HS-5 (cell line): ENCODE results near the gene SORL1.
"Not testable (repeated sequence)": the region's sequence is repeated elsewhere in the genome, so short reads cannot be mapped to it uniquely, and the experiment has no call there.

Source experiments
- DNase-seq: peaks from one replicate; pipeline ENCODE4 v3.0.0-alpha.2; 2012; ENCODE audit warnings: low read depth

Gene SORL1

DNA sequence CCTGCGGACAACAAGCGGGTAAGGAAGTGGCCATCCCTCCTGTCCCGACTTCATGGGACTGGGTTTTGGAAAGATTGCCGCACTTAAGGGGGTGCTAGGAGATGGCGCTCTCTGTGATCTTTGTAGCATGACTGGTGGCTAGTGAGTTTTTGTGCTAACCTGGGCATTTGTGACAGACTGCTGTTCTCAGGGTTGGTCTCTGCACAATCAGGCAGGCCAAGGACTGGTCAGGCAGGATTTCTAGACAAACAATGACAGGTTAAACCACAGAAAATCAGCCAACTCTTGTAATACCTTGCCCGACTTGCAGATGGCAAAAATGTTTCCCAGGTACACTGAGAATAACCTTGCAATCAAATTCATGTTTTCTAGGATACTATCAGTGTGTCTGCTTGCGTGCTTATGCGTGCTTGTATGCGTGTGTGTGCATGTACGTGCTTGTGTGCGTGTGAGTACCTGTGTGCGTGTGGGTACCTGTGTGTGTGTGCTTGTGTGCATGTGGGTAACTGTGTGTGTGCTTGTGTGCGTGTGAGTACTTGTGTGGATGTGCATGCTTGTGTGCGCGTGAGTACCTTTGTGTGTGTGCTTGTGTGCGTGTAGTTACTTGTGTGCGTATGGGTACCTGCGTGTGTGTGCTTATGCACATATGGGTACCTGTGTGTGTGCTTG lies 26.2 kb downstream of the SORL1 start:
- DNase-seq: no peak

DNA sequence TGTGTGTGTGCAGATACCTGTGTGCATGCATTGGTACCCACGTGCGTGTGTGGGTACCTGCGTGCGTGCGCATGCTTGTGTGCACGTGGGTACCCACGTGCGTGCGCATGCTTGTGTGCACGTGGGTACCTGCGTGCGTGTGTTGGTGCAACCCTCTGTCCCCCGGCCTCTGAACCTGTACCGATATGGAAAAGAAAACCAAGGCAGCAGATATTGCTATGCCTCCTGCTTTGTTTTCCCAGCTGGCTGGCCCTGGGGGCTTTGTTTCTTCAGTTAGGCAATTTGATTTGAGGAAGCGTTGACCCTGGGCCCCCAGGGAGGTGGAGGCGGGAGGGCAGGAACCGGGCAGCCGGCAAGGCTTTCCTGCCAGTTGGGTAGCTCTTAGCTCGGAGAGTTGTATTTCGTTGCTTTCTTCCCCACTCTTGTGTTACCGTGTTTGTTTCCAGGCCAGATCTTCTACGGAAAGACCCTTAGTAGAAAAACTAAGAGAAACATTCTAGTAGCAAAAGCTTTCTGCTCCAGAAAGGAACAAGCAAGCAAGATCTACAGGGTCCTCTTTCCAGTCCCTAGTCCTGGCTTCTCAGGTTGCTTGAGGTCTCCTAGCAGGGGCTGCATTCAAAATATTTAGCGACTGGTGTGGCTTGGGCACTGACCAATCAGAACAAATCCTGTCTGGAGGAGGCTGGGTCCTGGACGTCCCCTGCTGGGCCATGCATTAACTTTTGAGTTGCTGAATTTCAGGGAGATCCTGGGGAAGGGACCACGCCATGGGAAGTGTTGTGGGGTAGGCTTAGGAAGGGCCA lies 27.0 kb downstream of the SORL1 start:
- DNase-seq: no peak

DNA sequence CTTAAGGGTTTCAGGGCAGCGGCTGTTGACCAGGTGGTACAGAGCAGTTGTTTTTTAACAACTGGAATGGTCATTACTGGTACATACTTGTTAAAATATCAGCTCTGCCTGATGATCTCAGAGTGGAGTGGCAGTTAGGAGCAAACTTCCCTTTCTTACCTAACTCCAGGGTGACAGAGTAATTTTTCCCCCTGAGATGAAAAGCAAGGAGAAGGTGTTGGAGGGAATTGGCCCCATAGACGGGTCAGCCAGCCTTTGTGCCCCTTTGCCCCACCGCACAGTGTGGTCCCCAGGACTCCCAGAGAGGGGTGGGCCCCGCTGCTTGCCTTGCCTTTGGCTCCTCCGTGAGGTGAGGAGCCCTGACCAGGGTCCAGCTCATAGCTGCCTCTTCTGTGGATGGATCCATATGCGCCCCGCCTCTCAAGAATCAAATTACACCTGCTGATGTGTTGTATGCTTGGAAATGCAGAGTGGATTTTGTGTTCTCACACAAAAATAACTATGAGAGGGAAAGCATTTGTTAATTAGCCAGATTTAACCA lies 27.7 kb downstream of the SORL1 start:
- DNase-seq: no peak

DNA sequence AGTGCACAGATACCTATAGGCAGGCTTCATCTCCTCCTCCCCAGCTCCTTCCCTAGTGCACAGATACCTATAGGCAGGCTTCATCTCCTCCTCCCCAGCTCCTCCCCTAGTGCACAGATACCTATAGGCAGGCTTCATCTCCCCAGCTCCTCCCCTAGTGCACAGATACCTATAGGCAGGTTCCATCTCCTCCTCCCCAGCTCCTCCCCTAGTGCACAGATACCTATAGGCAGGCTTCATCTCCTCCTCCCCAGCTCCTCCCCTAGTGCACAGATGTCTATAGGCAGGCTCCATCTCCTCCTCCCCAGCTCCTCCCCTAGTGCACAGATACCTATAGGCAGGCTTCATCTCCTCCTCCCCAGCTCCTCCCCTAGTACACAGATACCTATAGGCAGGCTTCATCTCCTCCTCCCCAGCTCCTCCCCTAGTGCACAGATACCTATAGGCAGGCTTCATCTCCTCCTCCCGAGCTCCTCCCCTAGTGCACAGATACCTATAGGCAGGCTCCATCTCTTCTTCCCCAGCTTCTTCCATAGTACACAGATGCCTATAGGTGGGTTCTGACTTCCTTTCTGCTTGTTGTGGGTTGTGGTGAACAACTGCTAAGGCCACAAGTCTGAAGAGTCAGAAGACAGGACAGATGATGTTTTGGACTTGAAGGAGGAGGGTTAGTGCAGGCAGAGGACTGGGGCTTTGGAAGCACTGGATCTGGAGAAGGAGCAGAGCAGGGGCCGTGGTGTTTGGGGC lies 29.5 kb downstream of the SORL1 start:
- not testable (repeated sequence) for DNase-seq

DNA sequence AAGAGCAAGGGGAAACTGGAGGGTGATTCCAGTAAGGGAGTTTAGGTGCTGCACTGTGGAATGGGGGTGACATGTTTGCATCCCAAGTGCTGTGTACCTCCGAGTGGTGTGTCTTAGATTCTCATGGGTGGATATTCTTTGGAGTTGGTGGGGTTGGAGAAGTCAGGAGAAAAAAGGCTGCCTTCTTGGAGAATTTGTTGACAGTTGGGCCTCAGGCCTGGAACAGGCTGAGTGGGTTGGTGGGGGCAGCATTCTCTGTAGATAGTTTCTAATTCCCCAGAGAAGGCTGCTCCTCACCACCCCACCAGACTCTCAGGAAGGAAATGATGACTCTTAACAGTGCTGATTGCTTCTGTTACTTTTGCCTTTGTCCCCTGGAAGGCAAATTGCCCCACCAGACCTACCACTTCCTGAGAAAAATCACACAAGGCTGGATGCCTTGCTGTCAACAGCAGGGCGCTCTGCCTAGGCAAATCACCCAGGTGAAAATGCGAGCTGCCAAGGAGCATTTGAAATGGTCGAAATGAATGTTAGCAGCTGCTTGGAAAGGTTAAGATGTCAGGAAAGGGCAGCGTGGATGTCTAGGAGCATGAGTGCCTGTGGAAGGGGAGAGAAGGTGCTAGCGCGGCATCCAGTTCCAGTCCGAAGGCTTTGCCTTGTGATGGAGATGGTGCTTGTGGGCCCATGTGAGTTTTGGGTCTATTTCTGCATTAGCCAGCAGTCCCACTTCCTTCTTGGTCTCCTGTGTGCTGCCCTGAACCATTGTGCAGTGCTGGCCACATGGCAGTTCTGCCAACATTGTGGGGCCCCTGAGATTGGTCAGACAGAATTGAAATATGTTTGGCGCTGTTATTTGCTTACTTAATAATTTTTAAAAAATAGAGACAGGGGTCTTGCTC lies 30.4 kb downstream of the SORL1 start:
- no peak for DNase-seq

DNA sequence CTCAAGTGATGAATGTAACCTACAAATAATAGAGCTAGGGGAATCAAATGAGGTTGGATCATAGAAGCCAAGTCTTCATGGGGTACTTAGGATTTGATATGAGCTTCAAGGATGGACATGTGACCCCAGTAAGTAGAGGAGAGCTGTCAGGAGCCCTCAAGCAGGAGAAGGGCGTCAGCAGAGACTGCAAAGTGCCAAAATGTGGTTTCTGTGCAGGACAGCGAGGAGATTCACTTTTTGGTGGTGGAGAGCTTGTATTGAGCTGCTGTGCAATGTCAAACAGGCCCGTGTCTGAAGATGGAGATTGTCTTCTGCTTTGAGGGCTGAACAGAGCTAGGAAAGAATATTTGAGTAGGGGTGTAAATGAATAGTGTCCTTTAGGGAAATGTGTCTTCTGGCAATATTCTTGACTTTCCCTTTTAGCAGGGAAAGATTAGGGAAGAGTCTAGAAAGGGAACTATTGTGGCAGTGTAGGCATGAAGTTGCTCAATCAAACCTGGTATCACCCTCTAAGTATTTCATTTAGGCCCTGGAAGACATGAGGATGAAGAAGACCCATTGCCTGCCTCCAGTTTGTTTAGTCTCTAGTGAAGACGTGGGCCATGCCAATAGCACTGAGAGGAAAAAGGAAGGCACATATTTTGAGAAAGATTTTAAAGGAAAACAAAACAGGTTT lies 31.8 kb downstream of the SORL1 start:
- no peak for DNase-seq

DNA sequence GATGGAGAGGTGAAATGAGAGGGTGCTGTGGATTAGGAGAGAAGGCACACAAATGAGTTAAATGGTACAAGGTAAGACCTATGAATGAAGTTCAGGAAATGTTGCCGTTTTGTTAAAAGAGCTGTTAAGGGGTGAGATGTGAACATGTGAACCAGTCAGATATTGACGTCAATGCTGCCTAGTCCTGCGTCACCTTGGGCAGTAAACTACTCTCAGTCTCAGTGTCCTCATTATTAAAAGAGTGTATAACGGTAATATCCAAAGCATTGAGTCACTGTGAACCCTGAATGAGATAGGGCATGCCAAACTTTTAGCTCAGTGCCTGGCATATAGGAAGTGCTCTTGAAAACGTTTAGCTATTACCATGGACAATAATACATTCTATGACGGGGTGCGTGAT lies 33.1 kb downstream of the SORL1 start:
- DNase-seq: no peak

DNA sequence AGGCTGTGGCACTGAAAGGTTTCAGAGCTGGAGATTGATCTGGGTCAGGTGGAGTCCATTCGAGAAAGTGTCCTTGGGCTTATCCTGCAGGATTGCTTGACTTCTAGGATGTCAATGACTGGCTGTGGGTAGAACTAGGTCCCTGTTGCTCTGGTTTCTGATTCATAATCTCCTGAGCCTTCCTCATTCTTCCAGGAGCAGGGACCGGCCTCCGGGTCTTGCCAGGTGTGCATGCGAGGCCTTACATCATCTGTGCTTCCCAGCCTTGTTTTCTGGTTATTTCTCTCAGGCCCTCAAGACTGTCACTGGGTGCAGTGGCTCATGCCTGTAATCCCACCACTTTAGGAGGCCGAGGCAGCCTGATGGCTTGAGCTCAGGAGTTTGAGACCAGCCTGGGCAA lies 33.9 kb downstream of the SORL1 start:
- DNase-seq: no peak

DNA sequence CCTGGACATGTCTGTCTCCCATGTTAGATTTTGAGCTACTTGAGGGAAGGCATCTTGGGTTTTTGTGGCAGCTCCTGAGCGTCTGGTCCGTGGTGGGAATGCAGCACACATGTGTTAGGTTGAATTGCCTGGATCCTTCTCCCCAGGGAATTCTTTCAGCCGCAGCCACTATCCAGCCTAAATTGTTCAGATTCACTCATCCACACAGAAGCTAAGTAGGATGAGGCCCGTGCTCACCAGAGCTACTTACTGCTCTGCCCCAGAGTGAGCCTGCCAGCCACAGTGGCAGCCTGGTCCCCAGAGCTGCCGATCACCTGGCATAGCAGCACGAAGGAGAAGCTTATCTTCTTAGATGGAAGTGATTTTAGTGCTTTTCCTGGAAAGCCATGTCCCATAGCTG lies 35.1 kb downstream of the SORL1 start:
- no peak for DNase-seq

DNA sequence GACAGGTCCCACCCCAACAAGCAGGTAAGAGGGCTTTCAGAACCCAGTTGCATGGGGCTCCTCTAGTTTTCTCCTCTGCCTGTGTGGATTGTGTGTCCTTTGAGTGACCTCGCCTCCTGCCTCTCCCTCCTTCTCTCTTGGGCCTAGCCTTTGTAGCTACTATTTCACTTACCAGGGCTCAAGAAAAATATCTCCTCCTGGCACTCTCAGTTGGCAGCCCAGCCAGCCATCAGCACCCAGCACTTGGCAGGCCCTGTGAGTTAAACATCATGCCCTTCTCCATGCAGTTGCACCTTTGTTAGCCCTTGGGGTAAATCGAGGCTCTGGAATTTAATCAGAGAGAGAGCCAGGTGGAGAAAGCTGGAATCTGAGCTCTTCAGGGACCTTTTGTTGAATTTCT lies 36.1 kb downstream of the SORL1 start:
- DNase-seq: no peak

DNA sequence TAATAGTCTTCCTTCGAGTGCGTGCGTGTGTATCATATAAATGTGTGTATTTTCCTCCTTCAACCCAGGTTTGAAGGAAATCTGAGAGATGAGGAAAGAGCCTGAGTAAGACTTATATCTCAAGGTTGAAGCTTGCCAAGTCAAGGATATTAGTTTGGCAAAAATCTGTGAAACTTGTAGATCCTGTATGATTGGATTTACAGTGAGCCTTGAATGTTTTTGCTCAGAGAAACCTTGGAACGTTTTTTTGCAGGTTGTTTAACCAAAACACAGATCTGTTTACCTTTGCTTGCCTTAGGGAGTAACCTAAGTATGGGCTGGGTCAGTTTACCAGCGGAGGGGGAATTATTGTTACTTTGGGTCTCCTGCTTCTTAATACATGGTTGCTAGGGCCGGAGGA lies 36.5 kb downstream of the SORL1 start:
- no peak for DNase-seq

DNA sequence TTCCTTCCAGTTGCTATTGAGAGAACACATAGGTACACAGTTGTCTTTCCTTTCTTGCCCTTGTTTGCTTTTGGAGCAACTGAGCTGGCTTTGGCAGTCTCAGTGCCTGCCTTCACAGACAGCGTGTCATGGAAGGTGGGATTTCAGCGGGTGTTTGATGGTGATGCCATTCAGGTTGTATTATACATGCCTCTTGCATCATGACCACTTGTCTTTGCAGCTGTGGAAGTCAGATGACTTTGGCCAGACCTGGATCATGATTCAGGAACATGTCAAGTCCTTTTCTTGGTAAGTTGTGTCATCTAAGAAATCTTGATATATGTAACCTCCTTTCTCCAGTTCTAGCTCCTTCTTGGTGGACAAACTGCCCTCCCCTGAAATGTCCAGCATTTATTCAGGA lies 37.7 kb downstream of the SORL1 start:
- no peak for DNase-seq

DNA sequence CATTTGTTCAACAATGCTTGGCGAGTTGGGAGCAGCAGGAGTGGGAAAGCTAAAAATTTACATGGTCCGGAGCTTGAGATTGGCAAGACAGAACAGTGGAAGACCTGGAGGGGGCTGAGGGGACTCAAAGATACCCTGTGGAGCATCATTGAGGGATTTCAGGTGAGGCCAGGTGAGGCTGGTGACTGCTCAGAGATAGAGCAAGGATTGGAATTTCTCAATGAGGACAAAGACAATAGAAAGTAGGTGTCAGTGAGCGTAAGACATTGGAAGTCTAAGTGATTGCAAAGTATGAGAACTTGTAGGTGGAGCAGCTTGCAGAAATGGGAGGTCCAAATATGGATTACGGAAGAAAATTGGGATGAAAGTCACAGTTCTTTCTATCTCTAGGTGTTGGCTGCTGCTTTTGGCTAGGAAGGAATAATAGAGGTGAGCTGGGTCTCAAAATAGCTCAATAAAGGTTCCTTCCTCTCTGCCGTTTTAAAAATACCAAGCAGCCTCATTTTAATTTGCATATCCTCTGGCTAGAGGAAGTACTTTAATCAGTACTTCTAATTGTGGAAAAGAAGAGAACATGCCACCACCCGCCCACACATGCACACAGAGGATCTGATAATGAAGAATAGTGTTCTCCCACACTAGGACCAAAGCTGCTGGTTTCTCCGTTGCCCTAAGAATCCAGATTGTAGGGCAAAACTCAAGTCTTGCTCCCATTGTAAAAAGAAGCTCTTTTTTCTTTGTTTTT lies 42.4 kb downstream of the SORL1 start:
- DNase-seq: no peak

DNA sequence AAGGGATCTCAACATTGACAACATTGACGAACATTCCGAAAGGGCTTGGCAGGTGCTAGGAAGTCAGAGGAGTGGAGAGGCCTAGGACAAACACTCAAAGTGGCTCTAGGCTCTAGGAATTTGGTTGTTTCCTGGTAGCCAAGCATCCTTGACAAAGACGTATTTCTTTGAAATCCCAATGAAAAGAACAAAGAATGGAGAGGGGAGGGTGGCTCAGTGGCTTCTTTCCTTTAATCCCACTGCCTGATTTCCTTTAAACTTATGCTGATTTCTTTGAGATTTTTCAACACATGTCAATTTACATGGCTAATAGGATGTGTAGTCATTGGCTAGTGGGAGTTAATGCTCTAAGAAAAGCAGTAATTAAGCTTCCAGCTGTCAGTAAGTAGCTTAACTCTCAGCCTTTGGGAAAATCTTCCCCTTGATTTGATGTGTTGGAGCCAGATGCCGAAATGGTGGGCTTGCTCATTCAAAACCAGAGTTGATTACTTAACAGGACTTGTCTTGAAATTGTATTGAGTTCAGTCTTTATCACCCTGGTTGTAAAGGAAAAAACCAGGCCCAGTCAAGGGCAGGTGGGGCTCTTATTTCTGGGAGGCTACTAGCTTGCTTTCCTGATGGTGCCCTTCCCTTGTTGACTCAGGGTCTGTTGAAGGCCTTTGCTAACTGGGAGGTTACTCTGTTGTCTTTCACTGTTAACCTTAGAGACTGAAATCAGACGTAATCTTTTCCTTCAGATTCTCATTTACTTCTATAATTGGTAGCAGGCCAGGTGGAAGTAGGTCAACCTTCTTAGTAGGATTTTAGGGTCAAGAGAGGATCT lies 45.3 kb downstream of the SORL1 start:
- DNase-seq: no peak

DNA sequence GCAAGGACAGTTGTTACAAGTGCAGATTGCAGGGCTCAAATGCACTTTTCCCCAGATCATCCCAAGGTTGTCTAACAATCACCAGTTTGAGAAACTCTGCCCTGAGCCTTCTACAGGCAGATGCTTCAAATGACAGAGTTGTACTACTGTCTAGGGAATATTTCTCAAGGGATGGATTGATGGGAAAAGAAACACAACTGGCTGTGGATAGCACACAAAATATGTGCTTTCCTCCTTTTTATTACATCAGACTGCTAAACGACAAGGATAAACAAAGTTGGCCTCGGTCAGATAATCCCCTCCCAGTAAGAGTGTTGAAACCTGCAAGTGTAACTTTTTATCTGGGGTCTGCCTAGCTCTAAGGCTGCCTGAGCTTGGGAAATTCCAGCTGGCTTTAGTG lies 47.3 kb downstream of the SORL1 start:
- DNase-seq: no peak

DNA sequence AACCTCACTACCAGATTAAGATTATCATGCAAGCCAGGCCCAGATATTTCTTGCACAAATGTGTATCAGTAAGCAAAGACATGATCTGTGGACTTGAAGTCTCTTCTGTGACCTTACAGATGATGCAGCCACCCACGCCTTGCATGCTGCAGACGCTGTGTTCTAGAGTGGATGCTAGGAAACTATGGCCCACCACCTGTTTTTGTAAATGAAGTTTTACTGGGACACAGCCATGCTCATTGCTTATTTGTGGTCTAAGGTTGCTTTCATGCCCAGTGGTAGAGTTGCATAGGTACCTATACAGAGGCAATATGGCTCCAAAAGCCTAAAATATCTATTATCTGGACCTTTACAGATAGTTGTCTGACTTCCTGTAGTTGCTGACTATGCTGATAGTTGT lies 48.2 kb downstream of the SORL1 start:
- DNase-seq: no peak

DNA sequence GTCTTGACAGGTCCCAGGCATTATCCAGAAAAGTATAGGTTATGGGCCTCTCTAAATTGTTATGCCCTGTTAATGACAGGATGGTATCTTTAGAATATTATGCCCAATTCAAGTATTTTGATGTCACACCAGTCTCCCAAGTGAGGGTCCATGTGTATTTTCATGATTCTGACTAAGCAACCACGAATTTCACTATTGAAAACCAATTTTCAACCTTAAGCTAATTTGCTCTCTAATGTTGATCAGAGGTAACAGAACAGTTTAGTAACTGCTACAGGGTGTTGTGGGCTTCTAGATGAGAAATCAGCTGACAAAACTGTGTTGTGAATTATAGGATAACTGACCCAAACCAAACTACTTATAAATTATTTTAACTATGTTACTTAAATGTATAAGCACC lies 48.6 kb downstream of the SORL1 start:
- no peak for DNase-seq

DNA sequence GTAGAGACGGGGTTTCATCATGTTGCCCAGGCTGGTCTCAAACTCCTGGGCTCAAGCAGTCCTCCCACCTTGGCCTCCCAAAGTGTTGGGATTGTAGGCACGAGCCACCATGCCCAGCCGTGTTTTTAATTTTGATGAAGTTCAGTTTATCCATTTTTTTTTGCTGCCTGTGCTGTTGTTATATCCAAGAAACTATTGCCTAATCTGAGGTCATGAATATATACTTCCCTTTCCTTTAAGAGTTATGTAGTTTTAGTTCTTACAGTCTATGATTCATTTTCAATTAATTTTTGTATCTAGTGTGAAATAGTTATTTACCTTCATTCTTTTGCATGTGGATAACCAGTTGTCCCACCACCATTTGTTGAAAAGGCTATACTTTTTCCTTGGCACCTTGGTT lies 50.9 kb downstream of the SORL1 start:
- DNase-seq: no peak

DNA sequence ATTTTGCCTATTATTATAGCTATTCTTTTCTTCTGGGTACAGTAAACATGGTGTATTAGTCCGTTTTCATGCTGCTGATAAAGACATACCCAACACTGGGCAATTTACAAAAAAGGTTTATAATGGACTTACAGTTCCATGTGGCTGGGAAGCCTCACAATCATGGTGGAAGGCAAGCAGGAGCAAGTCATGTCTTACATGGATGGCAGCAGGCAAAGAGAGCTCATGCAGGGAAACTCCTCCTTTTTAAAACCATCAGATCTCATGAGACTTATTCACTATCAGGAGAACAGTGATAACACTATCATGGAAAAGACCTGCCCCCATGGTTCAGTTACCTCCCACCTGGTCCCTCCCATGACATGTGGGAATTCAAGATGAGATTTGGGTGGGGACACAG lies 54.1 kb downstream of the SORL1 start:
- DNase-seq: not testable (repeated sequence)

DNA sequence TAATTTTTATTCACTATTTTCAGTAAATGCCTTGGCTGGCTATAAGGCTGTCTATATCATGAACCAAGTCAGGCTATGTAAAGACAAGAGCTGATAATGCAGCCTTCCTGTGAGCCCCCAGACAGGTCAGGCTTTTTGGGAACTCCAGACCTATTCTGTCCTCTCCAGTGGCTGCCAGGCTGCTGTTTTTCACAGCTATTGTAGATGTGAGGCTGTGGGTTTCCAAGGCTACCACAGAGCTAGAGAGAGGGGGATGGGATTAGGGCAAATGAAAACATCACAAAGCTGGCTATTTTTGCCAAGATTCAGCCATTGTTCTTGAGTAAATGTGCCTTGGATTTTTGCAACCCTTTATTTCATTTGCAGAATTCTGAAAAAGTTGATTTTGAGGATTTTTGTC lies 56.3 kb downstream of the SORL1 start:
- no peak for DNase-seq
